Psoas muscle (tissue), 8 donors: ENCODE measurements around the gene GNAQ. TPM values are rescaled to one million over a fixed set of nuclear protein-coding genes. Genes with fewer than 3 reads are reported as not detected.

Experiments
- ATAC-seq, 4 donors: fragments of 200-7000 bp; cut with Tn5 transposase; one replicate each; pipeline ENCODE4 v1.9.1; 2020; ENCODE audit warnings: moderate library complexity in 3 of 4, mild to moderate bottlenecking in 2 of 4
- DNase-seq, 2 donors: peaks; one replicate each; pipeline ENCODE4 v3.0.0-alpha.2; 2020
- H3K27ac ChIP-seq: fragments of 200-600 bp; one replicate; pipeline ENCODE4 v1.8.0; 2022
- H3K27me3 ChIP-seq, 3 donors: fragments of 200-600 bp in 1 of 3; one replicate each; pipeline versions ENCODE4 v1.6.1 to v1.8.0; 2013 to 2022; ENCODE audit warnings: low read length in 2 of 3, mild to moderate bottlenecking in 2 of 3, moderate library complexity in 1 of 3; ENCODE audit not compliant: insufficient read depth in 3 of 3
- H3K36me3 ChIP-seq, 2 donors: fragments of 200-600 bp in 1 of 2; one replicate each; pipeline versions ENCODE4 v1.6.1 to v1.8.0; 2013 to 2022; ENCODE audit warnings: low read depth in 1 of 2, mild to moderate bottlenecking in 1 of 2, moderate library complexity in 1 of 2; ENCODE audit not compliant: insufficient read depth in 1 of 2
- H3K4me1 ChIP-seq: fragments of 200-600 bp; one replicate; pipeline ENCODE4 v1.8.0; 2022
- H3K4me3 ChIP-seq: fragments of 200-600 bp; one replicate; pipeline ENCODE4 v1.8.0; 2022; ENCODE audit warnings: mild to moderate bottlenecking
- H3K9me3 ChIP-seq: fragments of 200-600 bp; one replicate; pipeline ENCODE4 v1.8.0; 2022
- CTCF ChIP-seq: fragments of 200-600 bp; IDR thresholded peaks from one replicate; pipeline ENCODE4 v1.8.0; 2022; ENCODE audit warnings: antibody characterized with exemption
- WGBS, 3 donors: extraction: QIAGEN DNeasy Blood & Tissue Kit; methylation state at CpG; one replicate each; pipeline versions ENCODE4 v1.1.6 to v1.1.7; 2013; 5-methylcytosine and 5-hydroxymethylcytosine counted together
- intact Hi-C, 2 donors: fragments of 100-400 bp; cut with DNase I; formaldehyde crosslinking; loops; one replicate each; pipeline versions ENCODE4 v1.11.0 to v1.14.2; 2022
- polyA plus RNA-seq, 3 donors: library from polyadenylated mRNA; stranded (reverse); fragments of 200-250 nt; gene quantifications; one replicate each; pipeline ENCODE4 v1.2.3, GENCODE V29; 2013
- total RNA-seq, 4 donors: library from RNA; stranded (reverse); fragmentation: NEBNext Ultra II Directional in 2 of 4; extraction: Animal tissue kit (Norgen Biotek cat#: 25700) in 2 of 4; gene quantifications; one replicate each; pipeline versions ENCODE4 v1.2.1 to v1.2.4, GENCODE V29; 2021 to 2023
- donor health status: healthy with polysubstance abuse.
- donor health status: DM: no; HTN: no; CAD: no; lungs with moderate emphysema.
- donor health status: Bipolar disorder and iron deficiency.
- donor health status: healthy.
- donor health status: DM: yes; HTN: yes; CAD: no.
- donor health status: DM: no; HTN: no; CAD: no.
- donor health status: DM: no; HTN: no; CAD: no.
- donor health status: DM: yes; HTN: yes; CAD: no.

GNAQ gene
- total and polyA plus RNA-seq, 7 donors: 8.3 to 26.6 (median 23.8) TPM

- no peak for TF ChIP-seq CTCF
- H3K4me3 ChIP-seq: no peak overlapping the region
- H3K9me3 ChIP-seq: no peaks in the 10 kb centered on the region
- H3K4me1 ChIP-seq: peaks cover 55% of the 10 kb centered on the region
- no peak for ATAC-seq
- no peak overlapping the region for H3K27ac ChIP-seq
- intact Hi-C loops: no loop called here
- H3K27me3 ChIP-seq: no peaks in the 10 kb centered on the region
- 59 to 70% (median 67%) methylated on average over 3 of the region's 3 CpGs for WGBS, 3 donors
- no peaks in the 10 kb centered on the region for H3K36me3 ChIP-seq
- no peak for DNase-seq
These were observed 84.0 kb downstream of the GNAQ start for GRCh38 chr9:77947651-77948050.

- DNase-seq: no peak
- WGBS, 3 donors: 44 to 67% (median 56%) methylated on average over 5 of the region's 5 CpGs
These were observed 84.5 kb downstream of the GNAQ start for GRCh38 chr9:77946969-77947620.

GRCh38 chr9:77946296-77946695, 85.3 kb downstream of the GNAQ start:
- ATAC-seq (no peak), DNase-seq (no peak)
- Histone ChIP-seq H3K9me3 (no peaks in the 10 kb centered on the region), H3K4me3 (no peak overlapping the region), H3K4me1 (peaks cover 50% of the 10 kb centered on the region), H3K27me3 (no peaks in the 10 kb centered on the region), H3K27ac (no peak overlapping the region), H3K36me3 (no peaks in the 10 kb centered on the region)
- intact Hi-C loops: no loop called here
- no peak for TF ChIP-seq CTCF
- WGBS, 3 donors: 93 to 95% (median 93%) methylated on average over 4 of the region's 4 CpGs

More at GRCh38 chr9:77946969-77947620, 84.5 kb downstream of the GNAQ start:
- H3K4me1 ChIP-seq: peaks cover 50% of the 10 kb centered on the region
- intact Hi-C loops: no loop called here
- TF ChIP-seq CTCF: no peak
- peak in 3 of 4 donors; percentile 32 to 34 (median 34) for ATAC-seq
- no peaks in the 10 kb centered on the region for H3K9me3 ChIP-seq
- H3K27me3 ChIP-seq: no peaks in the 10 kb centered on the region
- no peak overlapping the region for H3K27ac ChIP-seq
- no peaks in the 10 kb centered on the region for H3K36me3 ChIP-seq
- H3K4me3 ChIP-seq: no peak overlapping the region

GRCh38 chr9:77945798-77946197, 85.8 kb downstream of the GNAQ start:
- Histone ChIP-seq H3K27ac (no peak overlapping the region), H3K9me3 (no peaks in the 10 kb centered on the region), H3K4me1 (peaks cover 50% of the 10 kb centered on the region), H3K4me3 (no peak overlapping the region), H3K27me3 (no peaks in the 10 kb centered on the region), H3K36me3 (no peaks in the 10 kb centered on the region)
- TF ChIP-seq CTCF: no peak
- ATAC-seq: no peak
- DNase-seq: no peak
- WGBS, 3 donors: 73 to 83% (median 74%) methylated on average over 5 of the region's 5 CpGs
- intact Hi-C loops: no loop called here
